HG03095 (cell line): ENCODE results near the gene OR2A1.
"Not testable (repeated sequence)": the region's sequence is repeated elsewhere in the genome, so short reads cannot be mapped to it uniquely, and the experiment has no call there.

Source experiments
- ATAC-seq: cut with Tn5 transposase; IDR thresholded peaks from one replicate; pipeline ENCODE4 v1.9.1; 2021; ENCODE audit warnings: moderate library complexity; ENCODE audit not compliant: unreplicated experiment

The OR2A1 gene

GRCh38 chr7:144321677-144322206, 9.5 kb downstream of the OR2A1 start:
- not testable (repeated sequence) for ATAC-seq

- ATAC-seq = not testable (repeated sequence)
Measured at GRCh38 chr7:144323359-144323758, 11.1 kb downstream of the OR2A1 start.

GRCh38 chr7:144325868-144326267, 13.6 kb downstream of the OR2A1 start:
- not testable (repeated sequence) for ATAC-seq

GRCh38 chr7:144330044-144330443, 17.8 kb downstream of the OR2A1 start:
- not testable (repeated sequence) for ATAC-seq

GRCh38 chr7:144331221-144331995, 19.2 kb downstream of the OR2A1 start:
- not testable (repeated sequence) for ATAC-seq

- not testable (repeated sequence) for ATAC-seq
Measured at GRCh38 chr7:144331996-144332288, 19.7 kb downstream of the OR2A1 start.

GRCh38 chr7:144348625-144349024, 36.4 kb downstream of the OR2A1 start:
- not testable (repeated sequence) for ATAC-seq

- ATAC-seq = not testable (repeated sequence)
Measured at GRCh38 chr7:144351667-144352066, 39.4 kb downstream of the OR2A1 start.

GRCh38 chr7:144355176-144355822, 43.1 kb downstream of the OR2A1 start, which contains the start of gene ARHGEF5:
Gene ARHGEF5, plus strand, starts transcription at chr7:144355402. Its CDS starts 7,268 bp downstream, at chr7:144362670.
- peak; percentile 67 for ATAC-seq

- not testable (repeated sequence) for ATAC-seq
Measured at GRCh38 chr7:144356185-144356584, 44.0 kb downstream of the OR2A1 start.

GRCh38 chr7:144356860-144357259, 44.6 kb downstream of the OR2A1 start:
- ATAC-seq = not testable (repeated sequence)

- not testable (repeated sequence) for ATAC-seq
Measured at GRCh38 chr7:144362061-144362460, 49.8 kb downstream of the OR2A1 start.

- not testable (repeated sequence) for ATAC-seq
Measured at GRCh38 chr7:144365523-144365922, 53.3 kb downstream of the OR2A1 start.

- not testable (repeated sequence) for ATAC-seq
Measured at GRCh38 chr7:144367250-144367649, 55.0 kb downstream of the OR2A1 start.

GRCh38 chr7:144369221-144369620, 57.0 kb downstream of the OR2A1 start:
- ATAC-seq = not testable (repeated sequence)
